Aorta (tissue), 5 donors: ENCODE measurements around the gene GJA3. TPM values are rescaled to one million over a fixed set of nuclear protein-coding genes. Genes with fewer than 3 reads are reported as not detected.

Source experiments
- ATAC-seq: fragments of 200-7000 bp; cut with Tn5 transposase; one replicate; pipeline ENCODE4 v1.9.1; 2022; ENCODE audit warnings: moderate library complexity; ENCODE audit not compliant: low FRiP score
- DNase-seq, 2 donors: peaks; one replicate each; pipeline ENCODE4 v3.0.0-alpha.2; 2020
- H3K27ac ChIP-seq, 2 donors: one replicate each; pipeline ENCODE4 v1.5.1; 2013; ENCODE audit warnings: low read length in 2 of 2, mild to moderate bottlenecking in 2 of 2, moderate library complexity in 2 of 2, control low read depth in 1 of 2, inconsistent platforms in 1 of 2, low read depth in 1 of 2
- H3K27me3 ChIP-seq, 2 donors: one replicate each; pipeline ENCODE4 v1.6.1; 2013; ENCODE audit warnings: control low read depth in 1 of 2, low read length in 1 of 2, mild to moderate bottlenecking in 1 of 2, moderate library complexity in 1 of 2; ENCODE audit not compliant: insufficient read depth in 2 of 2, control insufficient read depth in 1 of 2
- H3K36me3 ChIP-seq, 2 donors: one replicate each; pipeline ENCODE4 v1.6.1; 2013; ENCODE audit warnings: control low read depth in 1 of 2, low read length in 1 of 2, mild to moderate bottlenecking in 1 of 2; ENCODE audit not compliant: insufficient read depth in 2 of 2, control insufficient read depth in 1 of 2
- H3K4me1 ChIP-seq, 2 donors: one replicate each; pipeline ENCODE4 v1.6.1; 2013; ENCODE audit warnings: low read length in 2 of 2, control low read depth in 1 of 2, mild to moderate bottlenecking in 1 of 2, moderate library complexity in 1 of 2; ENCODE audit not compliant: insufficient read depth in 2 of 2, control insufficient read depth in 1 of 2
- H3K4me3 ChIP-seq, 2 donors: one replicate each; pipeline ENCODE4 v1.5.1; 2013; ENCODE audit warnings: low read length in 2 of 2, control low read depth in 1 of 2, mild to moderate bottlenecking in 1 of 2
- H3K9me3 ChIP-seq: one replicate; pipeline ENCODE4 v1.6.1; 2013; ENCODE audit warnings: mild to moderate bottlenecking, low read length; ENCODE audit not compliant: control insufficient read depth
- WGBS, 2 donors: extraction: QIAGEN DNeasy Blood & Tissue Kit; methylation state at CpG; one replicate each; pipeline ENCODE4 v1.1.7; 2013; 5-methylcytosine and 5-hydroxymethylcytosine counted together
- intact Hi-C, 2 donors: fragments of 100-400 bp; cut with DNase I; formaldehyde crosslinking; loops; one replicate each; pipeline versions ENCODE4 v1.14.2 to v1.15.0; 2022
- polyA plus RNA-seq, 2 donors: library from polyadenylated mRNA; stranded (reverse); fragments of 200-250 nt; gene quantifications; one replicate each; pipeline ENCODE4 v1.2.3, GENCODE V29; 2013
- total RNA-seq, 2 donors: library from RNA; stranded (reverse); fragmentation: NEBNext Ultra II Directional; extraction: Animal tissue kit (Norgen Biotek cat#: 25700); gene quantifications; one replicate each; pipeline ENCODE4 v1.2.1, GENCODE V29; 2021
- donor health status: healthy with polysubstance abuse.
- donor health status: Bipolar disorder and iron deficiency.
- donor health status: DM: no; HTN: no; CAD: no.
- donor health status: DM: no; HTN: no; CAD: no.
- donor health status: DM: yes; HTN: yes; CAD: no.

The GJA3 gene
- total and polyA plus RNA-seq, 4 donors = 0.03 to 0.42 (median 0.19) TPM; not detected in 1

GRCh38 chr13:20193162-20193906, 32.5 kb upstream of the GJA3 start:
- no peaks in the 10 kb centered on the region for H3K4me1 ChIP-seq
- ATAC-seq (no peak), DNase-seq (no peak)
- peak overlapping the region; percentile 23 to 28 for H3K4me3 ChIP-seq
- intact Hi-C loops = no loop called here
- no peak overlapping the region for H3K27ac ChIP-seq
- peaks cover 0 to 2% of the 10 kb centered on the region in 2 donors for H3K27me3 ChIP-seq
- WGBS, 2 donors = 2 to 4% methylated on average over 52 to 53 of the region's 53 CpGs
- H3K36me3 ChIP-seq = no peaks in the 10 kb centered on the region
- no peaks in the 10 kb centered on the region for H3K9me3 ChIP-seq

DNA sequence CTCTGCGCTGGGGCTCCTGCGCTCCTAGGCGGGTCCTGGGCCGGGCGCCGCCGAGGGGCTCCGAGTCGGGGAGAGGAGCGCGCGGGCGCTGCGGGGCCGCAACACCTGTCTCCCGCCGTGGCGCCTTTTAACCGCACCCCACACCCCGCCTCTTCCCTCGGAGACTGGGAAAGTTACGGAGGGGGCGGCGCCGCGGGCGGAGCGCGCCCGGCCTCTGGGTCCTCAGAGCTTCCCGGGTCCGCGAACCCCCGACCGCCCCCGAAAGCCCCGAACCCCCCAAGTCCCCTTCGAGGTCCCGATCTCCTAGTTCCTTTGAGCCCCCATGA, 31.9 kb upstream of the GJA3 start, which contains the start of gene GJB2:
Gene GJB2 (minus strand): TSS at position 103 of the 326 bp plus-strand sequence. CDS start 3,357 bp downstream, outside the sequence.
- 0 to 1% methylated on average over 4 to 39 of the region's 39 CpGs for WGBS, 2 donors
- DNase-seq (no peak), ATAC-seq (no peak)
- H3K36me3 ChIP-seq = no peaks in the 10 kb centered on the region
- H3K27me3 ChIP-seq = peaks cover 0 to 2% of the 10 kb centered on the region in 2 donors
- no peak within 1 kb of the TSS for H3K27ac ChIP-seq
- H3K4me1 ChIP-seq = no peaks in the 10 kb centered on the region
- H3K4me3 ChIP-seq = peak within 1 kb of the TSS; percentile 23 to 28
- intact Hi-C loops = no loop called here
- no peaks in the 10 kb centered on the region for H3K9me3 ChIP-seq

DNA sequence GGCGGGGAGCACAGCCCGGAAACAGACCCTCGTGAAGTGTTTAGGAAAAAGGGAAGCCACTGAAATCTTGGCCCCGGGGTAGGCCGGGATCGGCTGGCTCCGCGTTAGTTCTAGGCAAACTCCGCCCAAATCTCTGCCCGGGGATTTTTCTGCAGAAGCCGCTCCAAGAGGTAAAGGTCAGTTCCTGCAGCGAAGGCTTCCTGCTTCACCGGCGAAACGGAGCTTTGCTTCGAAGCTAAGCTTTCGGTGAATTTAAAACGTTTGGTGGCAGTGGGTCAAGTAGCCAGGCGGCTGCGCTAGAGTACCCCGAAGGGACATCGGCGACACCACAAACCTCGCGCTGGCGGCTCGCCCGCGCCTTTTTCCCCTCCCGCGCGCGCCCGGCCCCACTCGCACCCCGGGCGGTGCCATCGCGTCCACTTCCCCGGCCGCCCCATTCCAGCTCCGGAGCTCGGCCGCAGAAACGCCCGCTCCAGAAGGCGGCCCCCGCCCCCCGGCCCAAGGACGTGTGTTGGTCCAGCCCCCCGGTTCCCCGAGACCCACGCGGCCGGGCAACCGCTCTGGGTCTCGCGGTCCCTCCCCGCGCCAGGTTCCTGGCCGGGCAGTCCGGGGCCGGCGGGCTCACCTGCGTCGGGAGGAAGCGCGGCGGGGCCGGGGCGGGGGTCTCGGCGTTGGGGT, 31.4 kb upstream of the GJA3 start:
- ATAC-seq (no peak), DNase-seq (no peak)
- peaks cover 0 to 2% of the 10 kb centered on the region in 2 donors for H3K27me3 ChIP-seq
- no peaks in the 10 kb centered on the region for H3K36me3 ChIP-seq
- H3K27ac ChIP-seq = no peak overlapping the region
- no peaks in the 10 kb centered on the region for H3K9me3 ChIP-seq
- peak overlapping the region; percentile 23 to 28 for H3K4me3 ChIP-seq
- no peaks in the 10 kb centered on the region for H3K4me1 ChIP-seq
- intact Hi-C loops = no loop called here
- 2% methylated on average over 57 to 73 of the region's 73 CpGs for WGBS, 2 donors

DNA sequence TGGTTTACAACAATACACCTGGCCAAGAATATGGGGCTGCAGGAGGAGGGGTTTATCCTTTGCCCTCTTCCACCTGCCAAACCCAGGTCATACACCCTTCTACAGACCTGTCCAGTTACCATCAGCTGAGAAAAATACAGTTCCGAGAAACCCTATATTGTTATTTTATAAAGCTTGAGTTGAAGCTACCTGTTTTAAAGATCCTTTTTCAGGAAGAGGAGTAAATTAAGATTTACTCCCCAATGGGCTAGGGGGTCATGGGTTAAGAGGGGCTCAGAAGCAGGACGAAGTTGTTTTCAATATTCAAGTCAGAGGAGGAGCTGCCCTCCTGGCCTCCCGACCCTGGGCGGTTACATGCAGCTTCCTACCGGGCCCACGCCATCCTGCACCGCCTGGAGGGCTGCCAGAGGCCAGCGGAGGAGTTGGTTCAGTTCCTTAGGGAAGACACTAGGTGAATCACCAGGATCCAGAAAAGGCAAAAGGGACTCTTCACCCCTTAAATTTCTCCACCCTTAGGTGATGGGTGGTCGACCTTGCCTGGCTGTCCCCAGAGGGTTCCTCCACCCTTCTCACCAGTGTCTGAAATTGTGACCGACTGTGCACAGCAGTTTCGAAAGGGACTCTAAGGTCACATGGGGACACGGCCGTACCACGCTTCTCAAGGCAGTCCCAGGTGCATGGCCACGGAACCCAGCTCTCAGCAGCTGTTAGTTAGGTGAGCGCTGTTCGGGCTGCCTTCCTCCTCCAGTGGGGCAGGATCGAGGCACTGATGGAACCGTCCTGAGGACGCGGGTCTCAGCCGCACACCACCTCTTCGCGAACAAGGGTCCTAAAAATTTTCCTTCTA, 30.7 kb upstream of the GJA3 start:
- 64 to 68% methylated on average over 24 of the region's 24 CpGs for WGBS, 2 donors
- no peaks in the 10 kb centered on the region for H3K4me1 ChIP-seq
- no peak overlapping the region for H3K27ac ChIP-seq
- H3K9me3 ChIP-seq = no peaks in the 10 kb centered on the region
- intact Hi-C loops = no loop called here
- peak overlapping the region in 1 of 2 donors; percentile 28 for H3K4me3 ChIP-seq
- no peaks in the 10 kb centered on the region for H3K36me3 ChIP-seq
- ATAC-seq (peak; percentile 36), DNase-seq (no peak)
- H3K27me3 ChIP-seq = peaks cover 0 to 2% of the 10 kb centered on the region in 2 donors

DNA sequence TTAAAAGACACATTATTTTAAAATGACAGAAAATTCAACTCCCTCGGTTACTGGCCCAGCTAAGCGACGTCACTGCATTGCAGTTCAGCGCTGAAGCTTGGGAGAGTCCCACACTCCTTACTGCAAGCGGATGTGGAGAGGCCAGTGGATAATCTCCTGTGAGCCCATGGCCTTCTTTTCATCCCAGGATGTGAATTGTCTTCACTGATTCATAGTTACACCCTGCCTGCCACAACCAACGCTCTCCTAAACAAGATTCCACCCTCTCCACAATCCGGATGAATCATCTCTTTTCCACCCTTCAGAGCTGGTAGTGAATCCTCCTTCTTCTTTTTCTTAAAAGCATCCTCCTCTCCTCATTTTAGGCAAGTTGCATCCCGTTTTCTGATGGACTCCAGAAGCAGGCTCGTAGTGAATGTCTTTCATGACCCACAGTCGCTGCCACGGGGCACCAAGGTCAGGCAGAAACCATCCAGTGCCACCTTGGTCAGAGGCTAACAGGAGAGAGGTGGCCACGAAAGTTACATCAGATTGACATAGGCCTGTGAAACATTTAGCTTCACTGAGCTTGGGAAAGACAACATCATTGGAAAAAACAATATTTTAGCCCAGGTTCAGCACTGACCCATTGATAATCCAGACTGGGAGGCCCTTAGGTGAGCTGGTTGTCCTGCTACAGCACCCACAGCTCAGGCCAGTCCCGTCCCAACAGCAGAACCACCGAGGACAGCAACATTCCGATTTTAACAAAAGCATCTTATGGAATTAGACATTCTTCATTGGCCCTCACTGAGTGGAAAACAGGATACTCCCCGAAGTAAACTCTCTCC, 29.8 kb upstream of the GJA3 start:
- WGBS, 2 donors = 94 to 96% methylated on average over 16 of the region's 16 CpGs
- ATAC-seq (no peak), DNase-seq (no peak)
- Histone ChIP-seq H3K9me3 (no peaks in the 10 kb centered on the region), H3K27me3 (peaks cover 0 to 2% of the 10 kb centered on the region in 2 donors), H3K27ac (no peak overlapping the region), H3K36me3 (no peaks in the 10 kb centered on the region), H3K4me3 (no peak overlapping the region), H3K4me1 (no peaks in the 10 kb centered on the region)
- intact Hi-C loops = no loop called here

DNA sequence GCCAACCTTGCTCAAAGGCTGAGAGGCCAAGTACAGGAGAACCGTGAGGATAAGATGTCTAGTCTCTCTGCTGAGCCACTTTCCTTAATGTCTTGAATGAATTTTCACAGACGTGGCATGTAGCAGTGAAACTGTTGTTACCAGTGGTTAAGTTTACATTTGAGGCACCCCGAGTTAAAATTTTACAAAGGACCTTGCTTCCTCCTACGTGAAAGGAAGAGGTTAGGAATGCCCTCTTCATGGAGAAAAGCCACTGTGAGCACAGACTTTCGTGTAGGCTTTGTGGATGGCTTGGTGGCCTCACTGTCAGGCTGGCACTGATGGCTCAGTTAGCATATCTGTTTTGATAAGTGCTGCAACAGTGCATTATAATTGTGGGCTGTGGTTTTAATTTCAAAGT, 29.2 kb upstream of the GJA3 start:
- Histone ChIP-seq H3K36me3 (no peaks in the 10 kb centered on the region), H3K4me3 (no peak overlapping the region)

GRCh38 chr13:20188667-20189553, 28.1 kb upstream of the GJA3 start:
- Histone ChIP-seq H3K27me3 (peaks cover 0 to 2% of the 10 kb centered on the region in 2 donors), H3K36me3 (no peaks in the 10 kb centered on the region), H3K4me3 (no peak overlapping the region), H3K4me1 (no peaks in the 10 kb centered on the region), H3K27ac (no peak overlapping the region), H3K9me3 (no peaks in the 10 kb centered on the region)
- intact Hi-C loops = loop anchor here in 1 of 2 donors (5.0 kb wide), 1 partner anchor 723 kb away; no protein-coding TSS in a partner anchor
- WGBS, 2 donors = 88 to 92% methylated on average over 28 of the region's 28 CpGs
- DNase-seq (peak in 1 of 2 donors; percentile 62), ATAC-seq (no peak)

More for the DNA sequence above, 29.2 kb upstream of the GJA3 start:
- Histone ChIP-seq H3K4me1 (no peaks in the 10 kb centered on the region), H3K27ac (no peak overlapping the region), H3K9me3 (no peaks in the 10 kb centered on the region), H3K27me3 (peaks cover 0 to 2% of the 10 kb centered on the region in 2 donors)
- intact Hi-C loops = no loop called here
- DNase-seq (no peak), ATAC-seq (no peak)
- 88 to 90% methylated on average over 5 of the region's 5 CpGs for WGBS, 2 donors
